HG02763 (cell line): Measurements from ENCODE around the gene SFXN3.

Source experiments
- ATAC-seq: cut with Tn5 transposase; IDR thresholded peaks from one replicate; pipeline ENCODE4 v1.9.1; 2021; ENCODE audit warnings: mild to moderate bottlenecking, moderate library complexity; ENCODE audit not compliant: unreplicated experiment

The SFXN3 gene

DNA sequence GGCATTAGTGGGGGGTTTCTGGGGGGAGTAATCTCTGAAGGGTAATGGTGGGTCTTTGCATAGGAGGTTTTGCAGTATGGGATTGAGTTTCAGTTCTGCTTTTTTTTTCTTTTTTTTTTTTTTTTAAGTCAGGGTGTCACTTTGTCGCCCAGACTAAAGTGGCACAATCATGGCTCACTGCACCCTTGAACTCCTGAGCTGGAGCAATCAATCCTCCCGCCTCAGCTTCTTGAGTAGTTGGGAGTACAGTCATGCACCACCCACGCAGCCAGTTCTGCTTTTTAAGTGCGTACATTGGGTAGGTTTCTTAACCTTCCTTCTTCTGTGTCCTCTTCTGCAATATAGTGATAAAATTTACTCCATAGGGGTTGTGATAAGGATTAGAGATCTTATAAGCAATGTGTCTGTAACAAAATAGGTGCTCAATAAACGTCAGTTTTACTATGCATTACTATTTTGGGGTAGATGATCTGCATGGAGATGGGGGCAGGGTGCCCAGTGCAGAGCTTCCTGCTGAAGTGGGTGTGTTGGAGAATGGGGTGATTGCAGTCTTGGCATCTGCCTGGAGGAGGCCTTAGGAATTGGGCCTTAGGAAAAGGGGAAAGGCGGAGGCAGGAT lies 40.3 kb downstream of the SFXN3 start:
- ATAC-seq, result no peak

DNA sequence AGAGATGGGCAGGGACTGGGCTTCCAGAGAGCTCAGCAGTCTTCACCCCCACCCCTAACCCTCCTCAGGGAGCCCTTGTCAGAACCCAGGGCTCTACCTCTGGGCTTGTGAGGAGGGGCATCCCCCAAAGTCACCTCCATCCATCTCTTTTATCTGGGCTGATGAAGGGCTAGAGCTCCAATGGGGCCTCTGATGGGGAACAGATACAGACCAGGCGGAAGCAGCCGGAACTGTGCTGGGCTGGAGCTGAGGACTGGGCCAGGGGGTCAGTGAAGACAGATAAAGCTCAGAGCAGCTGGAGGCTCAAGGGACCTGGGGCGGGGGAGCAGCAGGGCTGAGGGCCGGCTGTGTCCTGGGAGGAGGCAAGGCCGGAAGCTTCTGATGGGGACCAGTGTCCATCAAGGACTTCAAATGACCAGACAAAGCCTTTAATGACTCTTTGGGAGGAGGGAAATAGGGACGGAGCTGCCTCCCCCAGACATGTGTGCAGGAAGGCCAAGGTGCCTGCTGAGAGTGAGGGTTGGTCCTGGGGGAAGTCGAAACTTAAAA lies 40.9 kb downstream of the SFXN3 start:
- ATAC-seq, result no peak

DNA sequence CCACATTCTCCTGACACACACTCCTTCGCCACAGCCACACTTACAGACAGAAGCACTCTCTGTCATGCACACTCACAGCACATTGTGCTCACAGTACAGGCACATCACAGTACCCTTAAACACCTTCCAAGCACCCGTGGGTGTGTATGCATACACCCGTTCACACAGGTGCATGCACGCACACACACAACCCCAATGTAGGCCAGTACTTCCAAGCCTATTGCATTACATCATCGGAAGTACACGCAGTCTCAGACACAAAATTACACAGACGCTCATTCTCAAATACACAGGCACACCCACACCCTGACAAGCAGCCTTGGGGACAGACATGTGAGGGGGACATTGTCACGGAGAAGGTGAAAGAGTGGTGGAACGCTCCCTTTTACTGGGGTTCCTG lies 41.9 kb downstream of the SFXN3 start:
- no peak for ATAC-seq

DNA sequence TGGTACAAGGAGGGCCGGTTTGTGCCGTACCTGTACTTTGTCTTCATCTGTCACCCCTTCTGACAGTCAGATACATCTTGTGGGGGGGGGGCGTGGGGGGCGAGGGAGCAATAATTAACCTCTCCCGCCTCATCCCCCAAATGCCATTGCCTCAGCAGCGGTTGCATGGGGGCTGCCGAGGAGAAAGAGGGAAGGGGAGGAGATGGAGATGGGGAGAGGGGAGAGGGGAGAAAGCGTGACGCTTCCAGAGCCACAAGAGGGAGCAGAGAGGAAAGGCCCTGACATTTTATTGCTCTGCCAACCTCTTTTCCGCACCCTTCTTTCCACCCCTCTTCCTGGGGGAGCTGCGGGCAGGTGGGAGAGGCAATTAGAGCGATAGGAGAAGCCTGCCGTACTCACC lies 42.6 kb downstream of the SFXN3 start:
- no peak for ATAC-seq

DNA sequence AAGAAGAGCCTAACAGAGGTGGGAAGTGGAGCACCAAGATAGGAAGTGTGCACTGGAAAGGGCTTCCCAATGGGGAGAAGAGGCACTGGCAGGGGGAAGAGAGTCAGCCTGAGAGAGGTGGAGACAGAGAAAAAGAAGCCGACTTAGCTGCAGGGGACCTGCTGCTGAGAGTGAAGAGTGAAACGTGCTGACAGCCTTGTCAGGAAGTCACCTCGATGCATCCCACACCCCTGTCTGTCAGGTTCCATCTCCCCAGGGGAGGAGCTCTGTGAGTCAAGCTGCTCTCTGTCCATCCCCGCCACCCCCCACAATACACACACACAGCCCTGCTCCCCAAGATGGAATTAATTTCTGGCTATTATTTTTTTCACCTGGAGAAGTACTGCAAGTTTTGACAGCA lies 44.7 kb downstream of the SFXN3 start:
- ATAC-seq, result no peak

DNA sequence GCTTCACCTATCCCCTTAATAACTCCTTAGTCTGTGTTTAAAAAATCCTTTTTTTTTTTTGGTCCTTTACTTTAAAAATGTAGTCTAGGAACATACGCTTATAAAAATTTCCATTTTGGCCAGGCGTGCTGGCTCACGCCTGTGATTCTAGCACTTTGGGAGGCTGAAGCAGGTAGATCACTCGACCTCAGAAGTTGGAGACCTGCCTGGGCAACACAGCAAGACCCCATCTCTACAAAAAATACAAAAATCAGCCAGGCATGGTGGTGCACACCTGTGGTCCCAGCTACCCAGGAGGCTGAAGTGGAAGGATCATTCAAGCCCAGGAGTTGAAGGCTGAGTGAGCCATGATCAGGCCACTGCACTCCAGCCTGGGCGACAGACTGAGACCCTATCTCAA lies 45.6 kb downstream of the SFXN3 start:
- ATAC-seq, result no peak

DNA sequence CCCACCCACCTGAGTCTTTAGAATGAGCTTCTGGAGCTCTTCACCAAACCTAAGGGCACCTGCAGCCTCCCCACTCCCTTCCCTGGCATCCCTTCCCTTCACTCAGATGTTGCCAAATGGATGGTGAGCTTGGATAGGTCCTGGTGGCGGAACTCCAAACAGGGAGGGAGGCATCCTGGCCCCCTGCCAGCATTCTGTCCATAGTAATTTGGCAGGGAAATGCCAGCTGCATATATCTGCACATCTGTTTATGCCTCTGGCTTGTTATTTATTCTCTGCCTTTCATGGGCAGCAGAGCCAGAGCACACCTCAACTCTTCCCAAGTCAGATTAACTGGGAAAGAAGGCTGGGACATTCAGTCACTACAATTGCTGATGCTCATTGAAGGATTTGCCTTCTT lies 48.8 kb downstream of the SFXN3 start:
- ATAC-seq, result no peak

DNA sequence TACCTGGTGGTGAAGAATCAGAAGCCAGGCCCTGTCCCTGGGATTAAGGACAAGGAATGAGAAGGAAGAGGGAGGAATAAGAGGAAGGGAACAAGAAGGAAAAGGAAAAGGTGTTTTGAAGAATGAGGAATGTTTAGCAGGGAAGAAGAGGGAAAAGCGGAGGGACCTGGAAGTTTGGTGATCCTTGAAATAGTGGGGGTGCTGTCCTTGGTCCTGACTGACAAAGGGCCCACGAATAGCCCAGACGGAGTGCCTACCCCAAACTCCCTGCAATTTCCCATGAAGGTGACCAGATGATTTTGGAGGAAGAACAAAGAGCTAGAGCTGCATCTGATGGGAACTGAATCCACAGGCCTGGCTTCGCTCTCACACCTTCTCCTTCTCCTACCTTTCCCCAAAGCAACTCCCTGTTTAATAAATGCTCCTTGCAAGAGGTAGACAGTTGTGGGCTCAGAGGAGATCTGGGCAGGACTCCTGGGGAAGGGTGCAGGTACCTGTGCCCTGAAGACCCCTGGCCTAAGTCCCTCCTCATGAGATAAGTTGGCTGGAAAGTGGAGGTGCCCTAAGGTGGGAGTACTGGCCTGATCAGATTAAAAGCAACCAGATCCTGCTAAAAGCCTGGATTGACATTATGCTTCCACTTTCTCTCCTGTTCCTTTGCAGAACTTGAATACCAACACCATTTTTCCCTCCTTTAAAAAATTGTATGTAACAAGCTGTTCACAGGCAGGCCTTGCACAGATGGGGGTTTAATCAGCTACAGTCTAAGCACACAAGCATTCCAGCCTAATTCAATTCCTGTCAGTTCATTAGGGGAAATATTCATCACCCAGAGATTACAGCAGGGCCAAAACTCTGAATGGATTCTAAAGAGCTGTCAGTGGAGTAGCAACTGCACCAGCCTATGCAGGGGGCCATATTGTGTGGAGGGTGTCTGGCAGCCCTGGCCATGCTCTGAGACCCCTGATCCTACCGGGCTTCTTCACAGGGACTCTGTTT lies 50.2 kb downstream of the SFXN3 start:
- ATAC-seq, result no peak

DNA sequence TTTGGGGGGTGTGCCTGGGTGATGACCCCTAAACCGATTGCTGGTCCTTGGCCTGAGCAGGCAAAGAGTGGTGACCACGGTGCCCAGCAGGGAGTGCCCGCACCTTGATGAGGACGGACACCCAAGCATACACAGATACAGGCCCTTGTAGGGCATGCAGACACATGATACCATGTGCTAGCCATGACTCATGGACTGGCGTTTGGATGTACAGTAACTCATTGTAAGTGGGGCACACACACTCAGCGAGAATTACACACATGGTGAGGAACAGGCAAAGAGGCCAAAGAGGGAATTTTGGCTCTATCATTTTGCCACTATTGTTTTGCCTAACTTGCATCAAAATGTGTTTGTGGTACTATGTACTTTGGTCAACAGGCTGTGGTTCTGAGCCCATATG lies 54.8 kb downstream of the SFXN3 start:
- ATAC-seq, result no peak

DNA sequence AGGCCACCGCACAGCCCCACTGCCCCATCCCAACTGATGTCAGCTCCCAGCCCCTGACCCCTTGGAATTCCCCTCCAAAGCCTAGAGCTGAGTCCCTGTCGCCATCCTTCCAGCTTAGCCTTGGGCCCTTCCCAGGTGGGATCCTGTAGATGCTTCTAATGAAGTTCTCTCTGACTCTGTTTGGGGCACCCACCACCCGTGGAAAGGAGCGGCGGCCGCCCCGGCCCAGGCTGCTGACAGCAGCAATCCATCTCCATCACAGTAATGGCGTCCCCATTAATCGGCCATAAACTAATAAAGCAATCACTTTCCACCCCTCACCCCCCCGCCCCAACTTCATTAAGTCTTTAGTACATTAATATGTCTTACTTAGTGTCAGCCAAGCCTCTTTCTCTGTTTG lies 56.3 kb downstream of the SFXN3 start:
- ATAC-seq, result no peak

DNA sequence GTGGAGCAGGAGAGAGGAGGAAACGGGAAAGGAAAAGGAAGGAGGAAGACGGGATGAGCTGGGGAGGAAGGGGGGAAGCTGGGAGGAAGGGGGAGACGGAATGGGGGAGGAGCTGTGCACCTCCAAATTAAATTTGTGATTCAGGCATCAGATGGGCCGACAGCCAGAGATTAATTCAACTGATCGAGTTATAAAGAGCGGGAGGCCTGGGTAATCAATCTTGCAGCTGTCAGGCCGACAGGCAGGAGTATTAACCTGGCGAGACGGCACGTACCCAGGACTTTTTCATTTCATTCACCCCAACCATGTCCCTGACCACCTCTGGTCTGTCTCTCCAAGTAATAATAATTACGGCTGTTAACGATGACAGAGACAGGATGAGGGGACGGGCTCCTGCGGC lies 56.9 kb downstream of the SFXN3 start:
- ATAC-seq, result no peak

DNA sequence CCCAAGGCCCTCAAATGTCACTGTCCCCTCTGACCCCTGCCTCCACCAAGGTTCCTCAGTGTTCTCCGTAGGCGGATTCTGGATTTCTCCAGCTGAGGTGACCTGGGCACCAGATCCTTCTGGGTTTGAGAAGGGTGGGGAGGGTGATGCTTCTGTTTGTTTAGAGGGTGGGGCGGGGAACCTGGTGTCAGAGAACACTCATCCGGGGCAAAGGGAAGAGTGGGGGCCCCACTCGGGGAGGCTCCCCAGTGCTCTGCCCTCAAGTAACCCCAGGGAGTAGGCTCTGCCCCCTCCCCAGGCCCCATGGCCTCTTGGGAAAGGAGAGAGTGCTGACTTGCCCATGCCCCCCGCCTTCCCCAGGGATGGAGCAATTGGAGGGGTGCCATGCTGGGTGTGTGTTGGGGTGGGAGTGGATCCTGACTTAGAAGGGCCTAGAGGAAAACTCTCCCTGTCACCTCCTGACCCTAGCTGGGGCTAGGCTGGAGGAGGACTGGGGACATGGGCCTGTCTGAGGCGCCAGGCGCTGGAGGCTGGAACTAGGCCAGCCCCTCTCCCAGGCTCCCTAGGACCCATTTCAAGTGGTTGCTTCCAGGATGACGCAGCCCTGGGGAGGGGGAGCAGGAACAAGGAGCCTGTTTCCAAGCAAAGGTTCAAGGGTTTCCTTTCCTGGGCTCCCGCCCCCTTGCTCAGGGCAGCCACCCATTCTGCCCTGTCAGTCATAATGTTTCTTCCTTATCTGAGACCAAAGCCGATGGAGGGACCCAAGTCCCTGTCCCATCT lies 58.7 kb downstream of the SFXN3 start:
- no peak for ATAC-seq

DNA sequence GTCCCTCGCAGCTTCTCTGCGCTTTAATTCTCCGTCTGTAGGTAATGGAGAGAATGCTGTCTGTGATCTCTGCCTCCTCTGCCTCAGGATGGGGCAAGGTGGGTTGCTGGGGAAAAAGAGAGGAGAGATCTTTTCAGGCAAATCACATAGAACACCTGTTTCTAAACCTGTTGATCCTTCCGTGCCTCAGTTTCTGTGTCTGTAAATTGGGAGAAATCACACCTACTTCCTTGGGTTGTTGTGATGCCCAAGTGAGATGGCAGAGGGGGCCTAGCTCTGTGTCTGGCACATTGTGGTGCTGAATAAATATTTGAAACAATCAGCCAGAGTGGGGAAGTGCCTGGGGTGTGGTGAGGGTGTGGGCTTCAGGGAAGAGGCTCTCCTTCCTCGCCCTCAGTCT lies 59.6 kb downstream of the SFXN3 start:
- ATAC-seq, result no peak
